SK-N-SH treated with all-trans-retinoic acid at 6 μM for 48 hours (cell line): Measurements from ENCODE around the gene FAM228A.
"Not testable (repeated sequence)": the region's sequence is repeated elsewhere in the genome, so short reads cannot be mapped to it uniquely, and the experiment has no call there.

Source experiments
- ATAC-seq: fragments of 200-7000 bp; cut with Tn5 transposase; 3 replicates; pipeline ENCODE4 v1.9.1; 2020; ENCODE audit warnings: mild to moderate bottlenecking, moderate library complexity
- ARNTL ChIP-seq: fragments of 450-650 bp; formaldehyde crosslinking; IDR thresholded peaks from 2 replicates; pipeline ENCODE4 v1.5.0; 2020; ENCODE audit warnings: low read depth, mild to moderate bottlenecking, moderate library complexity, borderline replicate concordance
- BACH2 ChIP-seq: fragments of 250-450 bp; sonication (Bioruptor Pico); IDR thresholded peaks from 2 replicates; pipeline ENCODE4 v1.9.0; 2021; ENCODE audit warnings: mild to moderate bottlenecking, borderline replicate concordance
- CSDC2 ChIP-seq: fragments of 250-450 bp; sonication (Bioruptor Pico); IDR thresholded peaks from 2 replicates; pipeline ENCODE4 v1.5.0; 2020; ENCODE audit warnings: mild to moderate bottlenecking, moderate library complexity
- ESRRG ChIP-seq: fragments of 250-450 bp; sonication (Bioruptor Pico); IDR thresholded peaks from 2 replicates; pipeline ENCODE4 v1.6.1; 2021; ENCODE audit warnings: mild to moderate bottlenecking
- GLIS3 ChIP-seq: fragments of 250-450 bp; sonication (Bioruptor Pico); IDR thresholded peaks from 2 replicates; pipeline ENCODE4 v1.5.0; 2020; ENCODE audit warnings: mild to moderate bottlenecking, moderate library complexity
- ISL1 ChIP-seq: fragments of 250-450 bp; sonication (Bioruptor Pico); IDR thresholded peaks from 2 replicates; pipeline ENCODE4 v2.1.2; 2022; ENCODE audit warnings: mild to moderate bottlenecking, moderate library complexity
- POU6F1 ChIP-seq: fragments of 250-450 bp; sonication (Bioruptor Pico); IDR thresholded peaks from 2 replicates; pipeline ENCODE4 v1.8.0; 2021; ENCODE audit warnings: low read depth, mild to moderate bottlenecking, moderate library complexity, borderline replicate concordance
- PPARA ChIP-seq: fragments of 250-450 bp; sonication (Bioruptor Pico); IDR thresholded peaks from 2 replicates; pipeline ENCODE4 v1.5.0; 2020; ENCODE audit warnings: mild to moderate bottlenecking, borderline replicate concordance
- RARB ChIP-seq: fragments of 250-450 bp; sonication (Bioruptor Pico); IDR thresholded peaks from 2 replicates; pipeline ENCODE4 v1.8.0; 2021; ENCODE audit warnings: mild to moderate bottlenecking, moderate library complexity
- SNAI2 ChIP-seq: fragments of 250-450 bp; sonication (Bioruptor Pico); IDR thresholded peaks from 2 replicates; pipeline ENCODE4 v1.5.0; 2020; ENCODE audit warnings: mild to moderate bottlenecking, moderate library complexity
- TCF4 ChIP-seq: fragments of 250-450 bp; sonication (Bioruptor Pico); IDR thresholded peaks from 2 replicates; pipeline ENCODE4 v1.8.0; 2021; ENCODE audit warnings: mild to moderate bottlenecking, moderate library complexity, borderline replicate concordance
- TOX ChIP-seq: fragments of 250-450 bp; sonication (Bioruptor Pico); IDR thresholded peaks from 2 replicates; pipeline ENCODE4 v1.8.0; 2021; ENCODE audit warnings: mild to moderate bottlenecking, moderate library complexity, borderline replicate concordance
- ZC3H10 ChIP-seq: fragments of 250-450 bp; sonication (Bioruptor Pico); IDR thresholded peaks from 2 replicates; pipeline ENCODE4 v1.5.1; 2021; ENCODE audit warnings: mild to moderate bottlenecking, moderate library complexity
- ZFP3 ChIP-seq: fragments of 250-450 bp; sonication (Bioruptor Pico); IDR thresholded peaks from 2 replicates; pipeline ENCODE4 v1.5.0; 2020; ENCODE audit warnings: mild to moderate bottlenecking, moderate library complexity
- ZFP30 ChIP-seq: fragments of 450-650 bp; formaldehyde crosslinking; IDR thresholded peaks from 2 replicates; pipeline ENCODE4 v1.5.0; 2022; ENCODE audit warnings: mild to moderate bottlenecking, moderate library complexity
- ZNF565 ChIP-seq: fragments of 450-650 bp; formaldehyde crosslinking; conservative IDR thresholded peaks from 2 replicates; pipeline ENCODE4 v1.5.0; 2020; ENCODE audit warnings: low read depth, mild to moderate bottlenecking, moderate library complexity
- ZNF70 ChIP-seq: fragments of 450-650 bp; formaldehyde crosslinking; IDR thresholded peaks from 2 replicates; pipeline ENCODE4 v1.5.0; 2020; ENCODE audit warnings: mild to moderate bottlenecking, moderate library complexity
- TF ChIP-seq, protein P1 (sequence below): fragments of 250-450 bp; sonication (Bioruptor Pico); IDR thresholded peaks from 2 replicates; pipeline ENCODE4 v1.8.0; 2020; ENCODE audit warnings: mild to moderate bottlenecking, moderate library complexity, borderline replicate concordance
- TF ChIP-seq, protein P2 (sequence below): fragments of 250-450 bp; sonication (Bioruptor Pico); IDR thresholded peaks from 2 replicates; pipeline ENCODE4 v1.5.1; 2020; ENCODE audit warnings: low read depth, mild to moderate bottlenecking, moderate library complexity
- TF ChIP-seq, protein P3 (sequence below): fragments of 250-450 bp; sonication (Bioruptor Pico); IDR thresholded peaks from 2 replicates; pipeline ENCODE4 v1.5.0; 2020; ENCODE audit warnings: mild to moderate bottlenecking, moderate library complexity

Gene FAM228A

GRCh38 chr2:24191156-24191555 is 16.3 kb downstream of the FAM228A start:
- TF ChIP-seq ZNF70 (CRISPR knock-in tag) (no peak), ESRRG (CRISPR knock-in tag) (no peak), ZFP3 (no peak), ZNF565 (CRISPR knock-in tag) (no peak), POU6F1 (CRISPR knock-in tag) (no peak), TCF4 (CRISPR knock-in tag) (no peak)
- TF ChIP-seq, protein P1, sequence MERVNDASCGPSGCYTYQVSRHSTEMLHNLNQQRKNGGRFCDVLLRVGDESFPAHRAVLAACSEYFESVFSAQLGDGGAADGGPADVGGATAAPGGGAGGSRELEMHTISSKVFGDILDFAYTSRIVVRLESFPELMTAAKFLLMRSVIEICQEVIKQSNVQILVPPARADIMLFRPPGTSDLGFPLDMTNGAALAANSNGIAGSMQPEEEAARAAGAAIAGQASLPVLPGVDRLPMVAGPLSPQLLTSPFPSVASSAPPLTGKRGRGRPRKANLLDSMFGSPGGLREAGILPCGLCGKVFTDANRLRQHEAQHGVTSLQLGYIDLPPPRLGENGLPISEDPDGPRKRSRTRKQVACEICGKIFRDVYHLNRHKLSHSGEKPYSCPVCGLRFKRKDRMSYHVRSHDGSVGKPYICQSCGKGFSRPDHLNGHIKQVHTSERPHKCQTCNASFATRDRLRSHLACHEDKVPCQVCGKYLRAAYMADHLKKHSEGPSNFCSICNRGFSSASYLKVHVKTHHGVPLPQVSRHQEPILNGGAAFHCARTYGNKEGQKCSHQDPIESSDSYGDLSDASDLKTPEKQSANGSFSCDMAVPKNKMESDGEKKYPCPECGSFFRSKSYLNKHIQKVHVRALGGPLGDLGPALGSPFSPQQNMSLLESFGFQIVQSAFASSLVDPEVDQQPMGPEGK (CRISPR knock-in tag), result no peak
- TF ChIP-seq, protein P2, sequence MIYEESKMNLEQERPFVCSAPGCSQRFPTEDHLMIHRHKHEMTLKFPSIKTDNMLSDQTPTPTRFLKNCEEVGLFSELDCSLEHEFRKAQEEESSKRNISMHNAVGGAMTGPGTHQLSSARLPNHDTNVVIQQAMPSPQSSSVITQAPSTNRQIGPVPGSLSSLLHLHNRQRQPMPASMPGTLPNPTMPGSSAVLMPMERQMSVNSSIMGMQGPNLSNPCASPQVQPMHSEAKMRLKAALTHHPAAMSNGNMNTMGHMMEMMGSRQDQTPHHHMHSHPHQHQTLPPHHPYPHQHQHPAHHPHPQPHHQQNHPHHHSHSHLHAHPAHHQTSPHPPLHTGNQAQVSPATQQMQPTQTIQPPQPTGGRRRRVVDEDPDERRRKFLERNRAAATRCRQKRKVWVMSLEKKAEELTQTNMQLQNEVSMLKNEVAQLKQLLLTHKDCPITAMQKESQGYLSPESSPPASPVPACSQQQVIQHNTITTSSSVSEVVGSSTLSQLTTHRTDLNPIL, result no peak
- ATAC-seq, result no peak

DNA sequence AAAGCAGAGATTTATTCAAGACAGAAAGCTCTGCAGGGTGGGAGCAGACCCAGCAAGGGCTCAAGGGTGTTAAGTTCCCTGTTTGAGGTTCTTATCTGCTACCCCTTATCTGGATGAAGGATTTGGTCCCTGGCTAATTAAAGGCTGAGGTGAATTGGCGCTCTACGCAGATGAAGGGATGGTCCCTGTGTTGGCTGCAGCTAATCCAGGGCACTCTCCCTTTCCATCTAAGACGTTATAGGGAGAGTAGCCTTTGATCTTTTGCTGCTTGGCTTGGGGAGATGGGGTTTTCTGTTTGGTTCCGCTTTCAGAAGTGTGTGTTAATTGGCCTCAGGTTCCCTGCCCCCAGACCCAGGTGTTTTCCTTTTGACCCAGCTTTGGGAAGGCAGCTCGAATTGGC is 17.0 kb downstream of the FAM228A start:
- TF ChIP-seq SNAI2 (CRISPR knock-in tag) (no peak), ZFP3 (no peak), GLIS3 (no peak), ARNTL (no peak), BACH2 (no peak), POU6F1 (CRISPR knock-in tag) (no peak), ISL1 (CRISPR knock-in tag) (no peak), ZFP30 (CRISPR knock-in tag) (no peak), ZNF565 (CRISPR knock-in tag) (no peak), TOX (CRISPR knock-in tag) (no peak), RARB (CRISPR knock-in tag) (no peak), PPARA (CRISPR knock-in tag) (no peak), CSDC2 (no peak), ESRRG (CRISPR knock-in tag) (no peak), ZC3H10 (CRISPR knock-in tag) (no peak), ZNF70 (CRISPR knock-in tag) (no peak)
- TF ChIP-seq, protein P1 (CRISPR knock-in tag), result no peak
- TF ChIP-seq, protein P2, result no peak
- TF ChIP-seq, protein P3, sequence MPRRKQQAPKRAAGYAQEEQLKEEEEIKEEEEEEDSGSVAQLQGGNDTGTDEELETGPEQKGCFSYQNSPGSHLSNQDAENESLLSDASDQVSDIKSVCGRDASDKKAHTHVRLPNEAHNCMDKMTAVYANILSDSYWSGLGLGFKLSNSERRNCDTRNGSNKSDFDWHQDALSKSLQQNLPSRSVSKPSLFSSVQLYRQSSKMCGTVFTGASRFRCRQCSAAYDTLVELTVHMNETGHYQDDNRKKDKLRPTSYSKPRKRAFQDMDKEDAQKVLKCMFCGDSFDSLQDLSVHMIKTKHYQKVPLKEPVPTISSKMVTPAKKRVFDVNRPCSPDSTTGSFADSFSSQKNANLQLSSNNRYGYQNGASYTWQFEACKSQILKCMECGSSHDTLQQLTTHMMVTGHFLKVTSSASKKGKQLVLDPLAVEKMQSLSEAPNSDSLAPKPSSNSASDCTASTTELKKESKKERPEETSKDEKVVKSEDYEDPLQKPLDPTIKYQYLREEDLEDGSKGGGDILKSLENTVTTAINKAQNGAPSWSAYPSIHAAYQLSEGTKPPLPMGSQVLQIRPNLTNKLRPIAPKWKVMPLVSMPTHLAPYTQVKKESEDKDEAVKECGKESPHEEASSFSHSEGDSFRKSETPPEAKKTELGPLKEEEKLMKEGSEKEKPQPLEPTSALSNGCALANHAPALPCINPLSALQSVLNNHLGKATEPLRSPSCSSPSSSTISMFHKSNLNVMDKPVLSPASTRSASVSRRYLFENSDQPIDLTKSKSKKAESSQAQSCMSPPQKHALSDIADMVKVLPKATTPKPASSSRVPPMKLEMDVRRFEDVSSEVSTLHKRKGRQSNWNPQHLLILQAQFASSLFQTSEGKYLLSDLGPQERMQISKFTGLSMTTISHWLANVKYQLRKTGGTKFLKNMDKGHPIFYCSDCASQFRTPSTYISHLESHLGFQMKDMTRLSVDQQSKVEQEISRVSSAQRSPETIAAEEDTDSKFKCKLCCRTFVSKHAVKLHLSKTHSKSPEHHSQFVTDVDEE (CRISPR knock-in tag), result no peak
- ATAC-seq, result no peak

DNA sequence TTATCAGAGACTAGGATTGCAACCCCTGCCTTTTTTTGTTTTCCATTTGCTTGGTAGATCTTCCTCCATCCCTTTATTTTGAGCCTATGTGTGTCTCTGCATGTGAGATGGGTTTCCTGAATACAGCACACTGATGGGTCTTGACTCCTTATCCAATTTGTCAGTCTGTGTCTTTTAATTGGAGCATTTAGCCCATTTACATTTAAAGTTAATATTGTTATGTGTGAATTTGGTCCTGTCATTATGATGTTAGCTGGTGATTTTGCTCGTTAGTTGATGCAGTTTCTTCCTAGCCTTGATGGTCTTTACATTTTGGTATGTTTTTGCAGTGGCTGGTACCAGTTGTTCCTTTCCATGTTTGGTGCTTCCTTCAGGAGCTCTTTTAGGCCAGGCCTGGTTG is 22.4 kb downstream of the FAM228A start:
- not testable (repeated sequence) for ATAC-seq
